Measurements from ENCODE around the gene PRSS16. TPM values are rescaled to one million over a fixed set of nuclear protein-coding genes. Genes with fewer than 3 reads are reported as not detected.
A peak's percentile ranks its signal among the peaks of the same experiment; 100 is the strongest.

PRSS16 gene
- total RNA-seq, 1 experiment from 2014 or later: 5.0 TPM

DNA sequence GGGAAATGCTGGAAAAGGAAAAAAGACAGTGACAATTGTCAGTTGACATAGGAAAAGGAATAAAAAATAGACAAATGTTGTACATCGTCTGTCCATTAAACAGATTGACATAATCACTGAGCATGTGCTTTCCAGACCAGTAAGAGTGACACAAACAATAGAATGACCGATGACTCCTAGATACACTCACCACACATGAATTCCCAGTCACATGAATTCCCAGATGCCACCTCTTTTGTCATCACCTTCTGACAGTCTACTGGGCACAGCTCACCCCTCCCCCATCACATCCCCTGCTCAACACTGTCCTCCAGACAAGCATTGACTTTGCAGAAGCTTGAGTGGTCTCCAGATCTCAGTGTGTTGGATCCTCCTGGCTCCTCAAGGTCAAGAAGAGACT, 38.6 kb downstream of the PRSS16 start:
- DNase-seq: no peak
- no peaks in the 10 kb centered on the region for H3K36me3 ChIP-seq (replicated peaks; ENCODE audit: control insufficient read depth, insufficient read depth, low read length)
- H3K4me3 ChIP-seq (ENCODE audit: insufficient read depth, low read depth, low read length): no peak overlapping the region
- H3K27me3 ChIP-seq (ENCODE audit: control insufficient read depth, insufficient read depth, low read length): peaks cover 44% of the 10 kb centered on the region

DNA sequence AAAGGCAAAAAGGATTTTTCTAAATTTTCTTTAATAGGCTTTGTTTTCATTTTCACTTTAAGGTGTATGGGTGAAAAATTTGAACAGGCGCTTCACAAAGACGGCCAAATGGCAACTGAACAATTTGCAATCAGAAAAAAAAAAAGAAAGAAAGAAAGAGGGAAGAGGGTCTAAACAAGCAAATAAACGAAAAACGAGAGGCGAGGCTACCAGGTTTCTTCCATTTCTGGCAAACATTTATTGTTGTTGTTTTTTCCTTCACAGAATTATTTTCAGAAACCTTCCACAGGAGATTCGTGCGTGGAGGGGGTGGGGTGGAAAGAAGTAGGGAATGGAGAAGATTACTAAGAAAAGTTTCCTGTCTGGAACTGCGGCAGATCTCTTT, 40.2 kb downstream of the PRSS16 start:
- Histone ChIP-seq H3K36me3 (replicated peaks; ENCODE audit: control insufficient read depth, insufficient read depth, low read length) (no peaks in the 10 kb centered on the region), H3K27me3 (ENCODE audit: control insufficient read depth, insufficient read depth, low read length) (peaks cover 49% of the 10 kb centered on the region), H3K4me3 (ENCODE audit: insufficient read depth, low read depth, low read length) (peak overlapping the region; percentile 38)
- no peak for DNase-seq

GRCh38 chr6:27288136-27289044, 40.9 kb downstream of the PRSS16 start:
- peak; percentile 57 for DNase-seq
- H3K27me3 ChIP-seq (ENCODE audit: control insufficient read depth, insufficient read depth, low read length): peaks cover 48% of the 10 kb centered on the region
- no peaks in the 10 kb centered on the region for H3K36me3 ChIP-seq (replicated peaks; ENCODE audit: control insufficient read depth, insufficient read depth, low read length)
- H3K4me3 ChIP-seq (ENCODE audit: insufficient read depth, low read depth, low read length): peak overlapping the region; percentile 38

DNA sequence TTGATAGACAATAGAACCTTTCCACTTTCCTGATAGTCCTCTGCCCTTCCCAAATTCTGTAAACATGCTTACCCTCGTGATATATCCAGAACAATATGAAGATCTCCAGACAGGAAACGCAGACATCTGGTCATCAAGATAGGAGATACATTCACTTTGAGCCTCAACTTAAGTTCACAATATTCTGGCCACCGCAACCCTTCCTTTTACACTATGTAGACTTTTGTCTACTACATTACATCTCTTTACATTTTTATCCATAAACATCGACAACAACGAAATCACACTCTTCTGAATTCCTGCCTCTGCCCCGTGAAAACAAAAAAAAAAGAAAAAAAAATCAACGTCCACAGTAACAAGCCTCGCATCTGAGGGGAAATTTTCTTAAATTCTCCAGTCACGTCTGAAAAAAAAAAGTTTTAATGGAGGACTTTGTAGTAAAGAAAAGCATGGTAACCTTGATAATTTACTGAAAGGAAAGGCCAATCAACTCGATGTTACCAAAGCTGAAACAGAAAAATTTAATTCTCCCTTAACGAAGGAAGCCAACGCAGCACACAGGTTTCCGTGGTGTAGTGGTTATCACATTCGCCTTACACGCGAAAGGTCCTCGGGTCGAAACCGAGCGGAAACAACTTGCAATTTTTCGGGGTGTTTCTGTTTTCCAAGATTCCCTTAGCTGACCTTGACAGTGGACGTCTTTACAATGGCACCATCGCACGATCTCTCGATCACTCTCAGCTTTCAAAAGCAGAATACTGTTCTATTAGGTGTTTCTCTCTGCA, 42.8 kb downstream of the PRSS16 start:
- DNase-seq: no peak
- no peaks in the 10 kb centered on the region for H3K36me3 ChIP-seq (replicated peaks; ENCODE audit: control insufficient read depth, insufficient read depth, low read length)
- H3K27me3 ChIP-seq (ENCODE audit: control insufficient read depth, insufficient read depth, low read length): peaks cover 48% of the 10 kb centered on the region
- peak overlapping the region; percentile 32 for H3K4me3 ChIP-seq (ENCODE audit: insufficient read depth, low read depth, low read length)

DNA sequence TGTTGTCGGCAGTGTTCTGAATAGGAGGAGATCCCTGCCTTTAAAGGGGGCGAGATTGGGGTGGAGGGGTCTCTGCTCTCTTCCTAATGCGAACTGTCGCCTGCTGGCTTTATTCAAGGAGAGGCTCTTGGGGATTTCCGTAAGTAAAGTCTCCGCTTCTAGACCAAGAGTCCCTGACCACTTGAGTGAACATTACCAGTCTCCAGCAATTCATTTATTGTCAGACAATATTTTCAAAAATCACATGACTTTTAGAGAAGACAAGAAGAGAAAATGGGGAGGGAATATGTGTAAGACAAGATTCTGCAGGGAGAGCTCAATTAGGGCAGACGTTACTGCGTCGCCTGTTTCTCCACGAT, 43.3 kb downstream of the PRSS16 start:
- peaks cover 48% of the 10 kb centered on the region for H3K27me3 ChIP-seq (ENCODE audit: control insufficient read depth, insufficient read depth, low read length)
- no peak for DNase-seq
- no peaks in the 10 kb centered on the region for H3K36me3 ChIP-seq (replicated peaks; ENCODE audit: control insufficient read depth, insufficient read depth, low read length)
- H3K4me3 ChIP-seq (ENCODE audit: insufficient read depth, low read depth, low read length): peak overlapping the region; percentile 32

DNA sequence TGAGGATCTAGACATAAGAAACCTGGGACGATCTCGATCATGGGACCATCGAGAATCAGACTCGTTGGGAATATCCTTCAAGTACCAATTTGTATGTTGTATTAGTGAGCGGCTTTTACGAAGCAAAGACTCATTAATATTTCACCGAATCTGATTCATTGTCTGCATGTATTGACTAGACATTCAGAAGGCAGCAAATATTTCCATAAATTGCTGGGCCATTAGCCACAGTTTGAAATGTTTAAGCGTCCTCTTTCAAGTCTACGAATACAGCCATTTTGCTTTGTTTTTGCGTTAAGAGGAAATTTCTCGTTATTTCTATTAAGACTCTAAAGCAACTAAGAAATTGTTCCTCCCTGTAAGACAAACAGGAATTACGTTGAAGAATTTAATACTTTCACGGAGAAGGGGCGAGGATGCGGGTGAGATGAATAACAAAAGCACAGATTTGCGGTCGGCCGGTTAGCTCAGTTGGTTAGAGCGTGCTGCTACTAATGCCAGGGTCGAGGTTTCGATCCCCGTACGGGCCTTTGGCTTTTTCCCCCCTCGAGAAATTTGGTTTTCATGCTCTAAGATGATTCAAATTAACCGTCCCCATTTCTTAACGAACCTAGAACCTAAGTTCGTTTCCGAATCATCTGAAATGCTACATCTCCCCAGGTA, 46.1 kb downstream of the PRSS16 start:
- no peak for DNase-seq
- peaks cover 31% of the 10 kb centered on the region for H3K27me3 ChIP-seq (ENCODE audit: control insufficient read depth, insufficient read depth, low read length)
- peak overlapping the region; percentile 29 for H3K4me3 ChIP-seq (ENCODE audit: insufficient read depth, low read depth, low read length)
- no peaks in the 10 kb centered on the region for H3K36me3 ChIP-seq (replicated peaks; ENCODE audit: control insufficient read depth, insufficient read depth, low read length)

- no peak for DNase-seq
- peaks cover 22% of the 10 kb centered on the region for H3K27me3 ChIP-seq (ENCODE audit: control insufficient read depth, insufficient read depth, low read length)
- H3K36me3 ChIP-seq (replicated peaks; ENCODE audit: control insufficient read depth, insufficient read depth, low read length): no peaks in the 10 kb centered on the region
- peak overlapping the region; percentile 23; the same call in 1 of the 2 replicates for H3K4me3 ChIP-seq (ENCODE audit: insufficient read depth, low read depth, low read length)
Measured at GRCh38 chr6:27294409-27294808, 46.9 kb downstream of the PRSS16 start.

DNA sequence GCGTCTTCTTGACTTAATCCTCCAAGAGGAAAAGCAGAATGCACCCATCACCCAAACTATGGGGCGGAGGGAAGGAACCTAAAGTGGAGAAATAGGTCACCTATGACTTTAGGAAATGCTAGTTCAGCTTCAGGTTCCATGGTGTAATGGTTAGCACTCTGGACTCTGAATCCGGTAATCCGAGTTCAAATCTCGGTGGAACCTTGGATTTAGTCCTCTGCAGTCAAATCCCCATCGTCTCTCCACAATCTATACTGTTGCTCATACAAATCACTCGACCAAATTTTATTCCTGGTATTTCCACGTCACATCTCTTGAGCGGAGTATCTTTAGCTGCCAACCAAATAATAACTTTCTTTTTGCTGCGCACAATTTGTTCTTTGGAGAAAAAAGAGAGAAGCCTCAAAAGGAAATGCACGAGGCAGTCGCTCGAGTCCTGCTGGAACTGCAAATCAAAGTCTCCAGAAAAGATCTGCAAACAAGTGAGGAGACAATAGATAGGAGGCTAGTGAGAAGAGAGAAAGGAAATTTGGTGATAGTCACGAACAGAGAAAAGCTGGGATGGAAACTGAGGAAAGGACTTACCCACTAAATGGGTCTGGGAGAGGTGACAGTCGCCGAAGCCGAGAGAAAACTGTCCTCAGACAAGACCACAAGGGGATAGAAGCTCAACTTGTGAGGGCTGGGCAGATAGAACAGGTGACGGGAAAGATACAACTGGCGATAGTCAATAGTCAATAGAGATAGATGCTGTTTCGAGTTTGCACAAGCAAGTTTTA, 48.0 kb downstream of the PRSS16 start:
- Histone ChIP-seq H3K36me3 (replicated peaks; ENCODE audit: control insufficient read depth, insufficient read depth, low read length) (no peaks in the 10 kb centered on the region), H3K27me3 (ENCODE audit: control insufficient read depth, insufficient read depth, low read length) (peaks cover 15% of the 10 kb centered on the region)

GRCh38 chr6:27296106-27296783, 48.7 kb downstream of the PRSS16 start:
- Histone ChIP-seq H3K27me3 (ENCODE audit: control insufficient read depth, insufficient read depth, low read length) (peaks cover 7% of the 10 kb centered on the region), H3K36me3 (replicated peaks; ENCODE audit: control insufficient read depth, insufficient read depth, low read length) (no peaks in the 10 kb centered on the region), H3K4me3 (ENCODE audit: insufficient read depth, low read depth, low read length) (peak overlapping the region; percentile 56)
- DNase-seq: no peak

More for the DNA sequence above, 48.0 kb downstream of the PRSS16 start:
- no peak for DNase-seq
- peak overlapping the region; percentile 56 for H3K4me3 ChIP-seq (ENCODE audit: insufficient read depth, low read depth, low read length)

DNA sequence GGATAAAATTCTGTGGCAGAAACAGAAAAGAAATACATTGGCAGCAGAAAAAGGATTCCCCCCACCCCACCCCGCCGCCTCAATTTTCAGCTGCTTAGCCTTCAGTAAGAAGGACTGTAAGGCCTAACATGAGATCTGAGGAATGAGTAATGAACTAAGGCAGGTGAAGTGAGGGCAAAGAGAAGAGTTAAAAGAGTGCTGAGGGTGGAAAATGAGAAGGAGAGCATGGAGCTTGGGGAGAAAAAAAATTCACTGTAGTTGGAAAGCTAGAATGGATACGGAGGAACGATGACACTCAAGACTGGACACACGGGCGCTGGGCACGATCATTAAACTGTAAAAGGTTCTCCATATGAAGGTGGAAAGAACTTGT, 50.0 kb downstream of the PRSS16 start:
- no peaks in the 10 kb centered on the region for H3K36me3 ChIP-seq (replicated peaks; ENCODE audit: control insufficient read depth, insufficient read depth, low read length)
- DNase-seq: no peak
- no peaks in the 10 kb centered on the region; the same call in none of the 2 replicates for H3K27me3 ChIP-seq (ENCODE audit: control insufficient read depth, insufficient read depth, low read length)
- peak overlapping the region; percentile 56 for H3K4me3 ChIP-seq (ENCODE audit: insufficient read depth, low read depth, low read length)

DNA sequence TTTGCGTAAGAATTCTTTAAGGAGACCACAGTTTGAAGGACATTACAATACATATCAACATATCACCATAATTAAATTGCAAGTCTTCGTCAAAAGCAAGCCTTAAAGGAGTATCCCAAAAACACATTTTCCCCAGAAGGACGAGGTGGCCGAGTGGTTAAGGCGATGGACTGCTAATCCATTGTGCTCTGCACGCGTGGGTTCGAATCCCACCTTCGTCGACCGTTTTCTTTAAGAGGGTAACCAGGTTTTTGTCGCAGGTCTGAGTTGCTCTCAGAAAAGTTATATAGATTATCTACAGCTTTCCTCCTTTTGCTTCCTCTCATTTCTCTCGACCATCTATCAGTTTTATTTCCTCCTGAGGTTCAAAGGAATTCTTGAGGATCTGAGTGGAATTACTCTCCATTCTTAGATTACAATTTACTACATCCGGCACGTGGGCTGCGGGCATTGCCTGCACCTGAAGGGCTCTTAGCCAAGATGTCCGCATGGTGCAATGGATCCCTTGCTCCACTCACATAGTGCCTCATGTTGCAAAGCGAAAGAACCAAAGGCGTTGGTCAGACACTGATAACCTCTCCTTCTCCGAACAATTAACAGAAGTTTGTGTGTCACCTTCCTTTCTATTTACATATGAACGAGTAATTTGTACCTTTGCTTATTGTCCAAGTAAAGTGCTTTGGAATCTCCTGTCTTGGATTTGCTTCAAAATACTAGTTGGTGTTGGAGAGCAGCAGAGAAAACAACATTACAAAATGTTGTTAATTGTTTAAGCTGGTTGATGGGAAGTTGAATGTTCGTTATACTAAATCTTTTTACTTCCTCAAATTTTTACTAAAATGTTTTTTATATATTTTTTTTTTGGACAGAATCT, 50.6 kb downstream of the PRSS16 start:
- peak overlapping the region; percentile 56 for H3K4me3 ChIP-seq (ENCODE audit: insufficient read depth, low read depth, low read length)
- H3K27me3 ChIP-seq (ENCODE audit: control insufficient read depth, insufficient read depth, low read length): no peaks in the 10 kb centered on the region; the same call in none of the 2 replicates
- DNase-seq: no peak
- H3K36me3 ChIP-seq (replicated peaks; ENCODE audit: control insufficient read depth, insufficient read depth, low read length): no peaks in the 10 kb centered on the region

GRCh38 chr6:27303613-27304272, 56.2 kb downstream of the PRSS16 start:
- no peaks in the 10 kb centered on the region for H3K36me3 ChIP-seq (replicated peaks; ENCODE audit: control insufficient read depth, insufficient read depth, low read length)
- peaks cover 1% of the 10 kb centered on the region for H3K27me3 ChIP-seq (ENCODE audit: control insufficient read depth, insufficient read depth, low read length)
- no peak overlapping the region for H3K4me3 ChIP-seq (ENCODE audit: insufficient read depth, low read depth, low read length)
- DNase-seq: peak; percentile 77
